Measurements from ENCODE around the gene PROSER3. TPM values are rescaled to one million over a fixed set of nuclear protein-coding genes. Genes with fewer than 3 reads are reported as not detected.

Gene PROSER3
- total RNA-seq, 2 experiments from 2014 or later, result 17.2 to 66.1 TPM

DNA sequence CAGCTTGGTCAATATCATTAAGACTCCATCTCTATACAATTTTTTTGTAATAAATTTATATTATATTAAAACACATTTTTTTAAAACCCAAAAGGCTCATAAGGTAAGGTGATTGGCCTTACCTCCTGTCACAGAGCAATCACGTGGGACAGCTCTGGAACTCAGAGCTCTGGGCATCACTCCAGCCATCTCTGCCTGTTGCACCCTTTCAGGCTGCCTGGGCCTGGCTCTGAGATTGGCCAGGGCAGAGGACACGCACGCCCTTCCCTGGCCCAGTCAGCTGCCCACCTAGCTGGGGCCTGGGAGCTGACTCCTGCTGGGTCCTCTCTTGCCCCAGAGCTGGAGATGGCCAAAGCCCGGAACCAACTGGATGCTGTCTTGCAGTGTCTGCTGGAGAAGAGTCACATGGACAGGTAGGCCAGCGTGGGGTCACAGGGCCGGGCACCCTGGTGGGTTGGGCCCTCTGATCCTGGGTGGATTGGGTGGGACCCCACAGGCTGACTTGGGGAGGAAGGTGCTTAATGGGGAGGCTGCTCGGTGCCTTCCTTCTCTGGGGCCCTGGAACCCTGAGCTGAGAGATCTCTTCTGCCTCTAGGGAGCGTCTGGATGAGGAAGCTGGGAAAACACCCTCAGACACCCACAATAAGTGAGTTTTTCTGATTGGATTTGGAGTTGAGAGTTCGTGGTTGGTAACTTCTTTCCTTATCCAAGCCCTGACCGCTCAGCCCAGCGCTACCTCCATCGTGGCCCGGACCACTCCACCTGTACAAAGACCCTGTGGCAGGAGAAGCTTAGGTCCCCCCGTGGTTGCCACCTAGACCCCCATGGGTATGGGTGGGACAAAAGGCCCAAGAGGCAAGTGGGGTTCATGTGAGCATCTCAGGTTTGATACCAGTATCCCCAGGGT, 5.9 kb upstream of the PROSER3 start:
- POLR2A ChIA-PET, result no interaction called here
- Histone ChIP-seq H4K20me1 (ENCODE audit: insufficient read depth, low read length) (no peaks in the 10 kb centered on the region), H3K4me1 (ENCODE audit: insufficient read depth, low read length, poor library complexity, severe bottlenecking) (peaks cover 17% of the 10 kb centered on the region), H3K4me3 (ENCODE audit: low read depth, low read length, poor library complexity, severe bottlenecking) (no peak overlapping the region), H3K9me2 (ENCODE audit: insufficient read depth, low read length) (no peaks in the 10 kb centered on the region), H3K36me3 (ENCODE audit: insufficient read depth, low read length) (no peaks in the 10 kb centered on the region; the same call in 1 of the 2 replicates), H3K9me3 (ENCODE audit: low read length) (no peaks in the 10 kb centered on the region), H3K4me2 (ENCODE audit: low read length) (no peak overlapping the region), H3K27ac (ENCODE audit: low read depth, low read length, poor library complexity, severe bottlenecking) (no peak overlapping the region), H3K79me2 (ENCODE audit: insufficient read depth, low read depth, low read length) (peaks cover 5% of the 10 kb centered on the region; the same call in 1 of the 2 replicates), H2AFZ (ENCODE audit: low read length) (no peak overlapping the region)
- CTCF ChIA-PET (ENCODE audit: unreplicated experiment), result no interaction called here
- no TSS peak for BruUV-seq (replicated peaks)
- no peak for DNase-seq (ENCODE audit: low spot score)
- TF ChIP-seq EZH2phosphoT487 (IDR thresholded peaks at IDR 0.05; ENCODE audit: borderline replicate concordance, low read depth, low read length), result no peak
- TF ChIP-seq, protein P1, sequence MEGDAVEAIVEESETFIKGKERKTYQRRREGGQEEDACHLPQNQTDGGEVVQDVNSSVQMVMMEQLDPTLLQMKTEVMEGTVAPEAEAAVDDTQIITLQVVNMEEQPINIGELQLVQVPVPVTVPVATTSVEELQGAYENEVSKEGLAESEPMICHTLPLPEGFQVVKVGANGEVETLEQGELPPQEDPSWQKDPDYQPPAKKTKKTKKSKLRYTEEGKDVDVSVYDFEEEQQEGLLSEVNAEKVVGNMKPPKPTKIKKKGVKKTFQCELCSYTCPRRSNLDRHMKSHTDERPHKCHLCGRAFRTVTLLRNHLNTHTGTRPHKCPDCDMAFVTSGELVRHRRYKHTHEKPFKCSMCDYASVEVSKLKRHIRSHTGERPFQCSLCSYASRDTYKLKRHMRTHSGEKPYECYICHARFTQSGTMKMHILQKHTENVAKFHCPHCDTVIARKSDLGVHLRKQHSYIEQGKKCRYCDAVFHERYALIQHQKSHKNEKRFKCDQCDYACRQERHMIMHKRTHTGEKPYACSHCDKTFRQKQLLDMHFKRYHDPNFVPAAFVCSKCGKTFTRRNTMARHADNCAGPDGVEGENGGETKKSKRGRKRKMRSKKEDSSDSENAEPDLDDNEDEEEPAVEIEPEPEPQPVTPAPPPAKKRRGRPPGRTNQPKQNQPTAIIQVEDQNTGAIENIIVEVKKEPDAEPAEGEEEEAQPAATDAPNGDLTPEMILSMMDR (conservative IDR thresholded peaks at IDR 0.05; ENCODE audit: low read length), result no peak
- intact Hi-C loops (cut with micrococcal nuclease; ENCODE audit: unreplicated experiment), result no loop called here

DNA sequence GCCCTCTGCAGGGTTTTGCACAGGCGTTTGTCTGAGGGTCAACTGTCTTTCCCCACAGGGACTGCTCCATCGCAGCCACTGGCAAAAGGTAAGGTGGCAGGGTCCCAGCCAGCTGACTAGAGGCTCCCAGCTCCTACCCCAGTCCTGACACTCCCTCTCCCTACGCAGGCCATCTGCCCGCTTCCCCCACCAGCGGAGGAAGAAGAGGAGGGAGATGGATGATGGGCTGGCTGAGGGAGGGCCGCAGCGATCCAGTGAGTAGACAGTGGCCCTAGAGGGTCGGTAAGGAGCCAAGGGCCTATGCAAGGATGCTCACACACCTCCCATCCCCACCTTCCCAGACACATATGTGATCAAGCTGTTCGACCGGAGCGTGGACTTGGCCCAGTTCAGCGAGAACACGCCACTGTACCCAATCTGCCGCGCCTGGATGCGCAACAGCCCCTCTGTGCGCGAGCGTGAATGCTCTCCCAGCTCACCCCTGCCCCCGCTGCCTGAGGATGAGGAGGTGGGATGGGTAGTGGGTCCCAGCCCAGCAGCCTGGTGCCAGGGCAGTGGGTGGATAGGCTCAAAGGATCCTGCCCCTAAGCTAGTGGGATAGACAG, 5.1 kb upstream of the PROSER3 start:
- BruUV-seq (replicated peaks), result no TSS peak
- Histone ChIP-seq H3K36me3 (ENCODE audit: insufficient read depth, low read length) (no peaks in the 10 kb centered on the region), H3K79me2 (ENCODE audit: insufficient read depth, low read depth, low read length) (no peaks in the 10 kb centered on the region), H3K27ac (ENCODE audit: low read depth, low read length, poor library complexity, severe bottlenecking) (no peak overlapping the region), H3K4me2 (ENCODE audit: low read length) (no peak overlapping the region), H3K4me1 (ENCODE audit: insufficient read depth, low read length, poor library complexity, severe bottlenecking) (peaks cover 15% of the 10 kb centered on the region), H2AFZ (ENCODE audit: low read length) (no peak overlapping the region), H3K9me3 (ENCODE audit: low read length) (no peaks in the 10 kb centered on the region), H3K9me2 (ENCODE audit: insufficient read depth, low read length) (no peaks in the 10 kb centered on the region), H4K20me1 (ENCODE audit: insufficient read depth, low read length) (no peaks in the 10 kb centered on the region), H3K4me3 (ENCODE audit: low read depth, low read length, poor library complexity, severe bottlenecking) (no peak overlapping the region)
- DNase-seq (ENCODE audit: low spot score), result no peak
- POLR2A ChIA-PET, result no interaction called here
- CTCF ChIA-PET (ENCODE audit: unreplicated experiment), result no interaction called here
- intact Hi-C loops (cut with micrococcal nuclease; ENCODE audit: unreplicated experiment), result no loop called here
- TF ChIP-seq, protein P1 (conservative IDR thresholded peaks at IDR 0.05; ENCODE audit: low read length), result no peak
- no peak for TF ChIP-seq EZH2phosphoT487 (IDR thresholded peaks at IDR 0.05; ENCODE audit: borderline replicate concordance, low read depth, low read length)

Data from OCI-LY7 (cell line).